GM12874 (cell line): ENCODE data around the gene ANKRD23.

ENCODE experiments used
- CTCF ChIP-seq: IDR thresholded peaks from 2 replicates; pipeline ENCODE4 v1.5.1; 2011; ENCODE audit warnings: low read depth, mild to moderate bottlenecking, control low read depth, low read length, moderate library complexity; ENCODE audit not compliant: insufficient read depth

Gene ANKRD23

GRCh38 chr2:96880891-96881273 is 37.1 kb upstream of the ANKRD23 start:
- TF ChIP-seq CTCF = no peak

DNA sequence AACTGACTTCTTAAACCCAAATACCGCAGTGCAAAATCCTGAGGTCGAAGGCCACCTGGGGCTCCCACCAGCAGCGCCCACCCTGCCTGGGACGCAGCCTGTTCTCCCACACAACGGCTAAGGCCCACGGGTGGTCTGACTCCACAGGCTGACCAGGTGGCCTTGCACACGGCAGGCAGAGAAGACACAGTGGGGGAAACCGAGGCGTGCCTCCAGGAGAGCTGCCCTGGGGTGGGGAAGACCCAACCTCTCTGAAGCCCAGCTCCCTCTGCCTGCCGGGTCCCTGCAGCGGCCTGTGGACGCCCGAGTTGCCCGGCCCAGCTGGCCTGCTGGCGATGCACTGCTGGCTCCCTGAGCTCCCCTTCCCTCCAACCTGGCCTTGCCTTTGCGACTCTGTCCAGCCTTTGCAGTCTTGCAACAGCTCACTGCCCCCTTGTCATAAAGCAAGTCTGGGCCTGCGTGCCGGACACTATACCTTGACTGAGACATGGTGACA is 35.8 kb upstream of the ANKRD23 start:
- no peak for TF ChIP-seq CTCF

DNA sequence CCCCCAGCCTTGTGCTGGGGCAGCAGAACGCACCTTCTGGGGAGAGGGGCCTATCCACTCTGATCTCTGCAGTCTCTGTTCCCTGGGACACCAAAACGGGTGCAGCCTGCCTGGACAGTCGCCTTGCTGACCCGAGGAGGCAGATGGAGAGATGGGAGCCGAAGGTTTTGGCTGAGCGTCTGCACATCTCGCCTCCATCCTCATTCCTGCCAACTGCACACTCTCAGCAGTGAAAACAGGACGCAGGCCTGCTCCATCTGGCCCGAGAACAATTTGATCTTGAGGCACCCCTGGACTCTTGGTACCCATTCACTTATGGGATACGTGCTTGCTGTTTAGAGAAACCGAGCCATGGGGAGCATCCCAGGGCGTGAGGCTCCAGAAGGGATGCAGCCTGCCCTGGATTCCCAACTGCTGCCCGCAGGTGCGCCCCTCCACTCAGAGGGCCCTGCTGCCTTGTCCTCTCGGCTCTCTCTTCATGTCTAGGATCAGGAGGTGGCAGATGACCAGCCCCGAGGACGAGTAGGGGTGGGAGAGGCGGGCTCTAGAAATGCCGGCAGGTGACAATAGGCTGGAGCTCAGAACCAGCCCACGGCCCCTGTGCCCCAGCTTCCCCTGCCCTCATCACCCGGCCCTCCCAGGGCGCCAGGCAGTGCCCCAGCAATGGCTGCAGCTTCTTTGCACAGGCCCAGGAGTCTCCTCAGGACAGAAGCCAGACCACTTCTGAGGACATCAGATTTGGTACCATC is 35.1 kb upstream of the ANKRD23 start:
- TF ChIP-seq CTCF = no peak

DNA sequence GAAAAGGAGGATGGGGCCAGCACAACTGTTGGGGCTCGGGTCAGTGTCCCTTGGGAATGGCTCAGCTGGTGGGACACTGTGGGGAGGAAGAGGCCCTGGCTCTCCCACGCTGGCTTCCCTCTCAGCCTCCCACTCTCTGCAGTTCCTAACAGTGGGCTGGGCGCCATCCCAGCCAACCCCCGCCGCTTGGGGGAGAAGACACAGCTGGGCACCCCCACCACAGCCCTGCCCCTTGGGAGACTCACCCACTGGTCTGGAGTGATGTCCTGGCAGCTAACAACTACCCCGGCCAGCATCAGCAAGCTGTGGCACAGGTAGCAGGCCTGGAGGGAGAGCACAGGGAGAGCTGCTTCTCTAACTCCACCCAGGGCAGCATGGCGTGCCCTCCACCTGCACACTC is 34.4 kb upstream of the ANKRD23 start:
- TF ChIP-seq CTCF = no peak

GRCh38 chr2:96877631-96878092 is 33.8 kb upstream of the ANKRD23 start:
- no peak for TF ChIP-seq CTCF

DNA sequence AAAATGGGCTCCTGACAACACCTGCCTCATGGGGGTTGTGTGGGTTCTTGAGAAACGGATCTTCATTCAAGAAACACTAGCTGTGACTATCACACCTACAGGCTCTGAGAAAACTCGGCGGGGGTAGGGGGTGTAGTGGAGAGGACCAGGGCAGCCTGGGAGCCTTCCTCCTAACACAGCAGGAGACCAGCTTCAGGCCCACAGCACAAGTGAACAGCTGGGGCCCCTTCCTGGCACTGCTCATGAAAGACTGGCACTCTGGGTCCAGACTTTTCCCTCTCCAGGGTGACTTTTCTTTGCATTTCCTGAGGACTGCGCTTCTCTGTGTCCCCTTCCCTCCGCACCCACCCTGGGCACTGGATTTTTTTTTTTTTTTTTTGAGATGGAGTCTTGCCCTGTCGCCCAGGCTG is 33.2 kb upstream of the ANKRD23 start:
- TF ChIP-seq CTCF = no peak

- no peak for TF ChIP-seq CTCF
Measured at GRCh38 chr2:96876269-96877041, 32.6 kb upstream of the ANKRD23 start.
